AG04450 (cell line): Measurements from ENCODE around the gene DPH5. TPM values are rescaled to one million over a fixed set of nuclear protein-coding genes. Genes with fewer than 3 reads are reported as not detected.

ENCODE experiments used
- CTCF ChIA-PET: fragments of 300-600, 350-600 bp; formaldehyde crosslinking; extraction: SDS; loops from one replicate; lab custom pipeline; 2022; ENCODE audit warnings: antibody characterized with exemption, inconsistent platforms; lab: Charles Lee
- POLR2A ChIA-PET: fragments of 350-600 bp; formaldehyde crosslinking; extraction: SDS; loops from one replicate; lab custom pipeline; 2021; ENCODE audit warnings: antibody characterized with exemption, inconsistent platforms; lab: Yijun Ruan, JAX
- DNase-seq: peaks from one replicate; pipeline ENCODE4 v3.0.0-alpha.2; 2011; ENCODE audit warnings: low read depth, low spot score
- H3K27ac ChIP-seq: one replicate; pipeline ENCODE4 v1.5.1; 2012; ENCODE audit warnings: low read depth, low read length, control low read depth
- H3K27me3 ChIP-seq: one replicate; pipeline ENCODE4 v1.6.0; 2012; ENCODE audit warnings: low read length; ENCODE audit not compliant: control insufficient read depth, insufficient read depth
- H3K4me3 ChIP-seq: 2 replicates; pipeline ENCODE4 v1.5.1; 2011; ENCODE audit warnings: mild to moderate bottlenecking, low read depth, low read length, control low read depth
- H3K9me3 ChIP-seq: 2 replicates; pipeline ENCODE4 v1.5.1; 2012; ENCODE audit warnings: low read length; ENCODE audit not compliant: control insufficient read depth, insufficient read depth
- CTCF ChIP-seq: IDR thresholded peaks from 2 replicates; pipeline ENCODE4 v1.5.1; 2011; ENCODE audit warnings: low read depth, low read length, control low read depth, inconsistent platforms
- polyA plus RNA-seq: library from polyadenylated mRNA; depleted of rRNA; stranded (reverse); fragments of >200 nt; gene quantifications from 2 replicates; pipeline ENCODE4 v1.2.3, GENCODE V29; 2011

The DPH5 gene
- polyA plus RNA-seq, 1 experiment: 87.4 TPM

DNA sequence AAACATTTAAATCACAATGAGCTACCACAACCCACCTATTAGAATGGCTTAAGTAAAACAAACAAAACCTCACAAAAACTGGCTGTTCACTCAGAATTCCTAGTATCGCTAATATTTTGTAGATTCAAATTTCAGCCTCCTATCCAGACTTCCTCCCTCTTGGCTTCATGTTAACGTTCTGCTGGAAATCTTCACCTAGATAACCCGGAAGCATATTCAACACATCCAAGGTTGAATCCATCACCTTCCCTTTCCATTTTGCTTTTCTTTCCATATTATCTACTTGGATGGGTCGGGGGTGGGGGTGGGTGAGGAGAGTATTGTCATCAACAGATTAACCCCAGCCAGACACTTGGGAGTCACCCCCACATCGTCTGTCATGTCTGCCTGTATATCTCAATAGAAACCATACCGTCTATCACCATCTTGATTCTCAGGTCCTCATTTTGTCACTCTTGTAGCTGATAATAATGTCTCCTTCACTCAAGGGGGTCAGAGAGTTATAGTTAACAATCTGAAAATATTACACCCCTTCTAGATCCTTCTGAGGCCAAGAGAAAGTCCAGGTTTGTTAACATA lies 1.7 kb upstream of the DPH5 start:
- no peak for DNase-seq
- CTCF ChIA-PET: interaction anchor here (1.3 kb wide), 1 partner anchor 211 kb away, joined by 5 read pairs; no protein-coding TSS in a partner anchor

DNA sequence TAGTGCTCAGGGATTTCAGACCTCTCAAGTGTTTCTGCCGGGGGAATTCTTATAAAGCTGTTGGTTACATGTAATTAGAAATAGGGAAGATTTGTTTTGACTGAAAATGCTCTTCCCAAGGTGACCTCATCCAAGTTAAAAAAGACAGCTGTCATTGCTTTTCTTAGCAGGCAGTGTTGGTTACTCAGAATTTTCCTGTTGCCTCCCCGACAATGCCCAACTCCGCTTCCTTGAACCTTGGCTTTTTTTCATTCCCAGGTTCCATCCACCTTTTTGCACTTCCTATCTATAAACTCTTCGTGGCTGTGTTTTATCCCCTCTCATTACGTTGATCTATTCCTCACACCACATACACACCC lies 825 bp upstream of the DPH5 start:
- ChIA-PET CTCF (no interaction called here), POLR2A (interaction anchor here (0.6 to 1.4 kb wide), 3 partner anchors 210 to 262 kb away, joined by 3 to 6 read pairs (median 3); no protein-coding TSS in a partner anchor)
- Histone ChIP-seq H3K27me3 (no peaks in the 10 kb centered on the region), H3K27ac (peak overlapping the region; percentile 89), H3K9me3 (no peaks in the 10 kb centered on the region), H3K4me3 (peak overlapping the region; percentile 82)
- TF ChIP-seq CTCF: no peak
- DNase-seq: no peak

More for the DNA sequence above, 1.7 kb upstream of the DPH5 start:
- no peak overlapping the region for H3K4me3 ChIP-seq
- H3K27ac ChIP-seq: no peak overlapping the region
- H3K27me3 ChIP-seq: no peaks in the 10 kb centered on the region
- no peak for TF ChIP-seq CTCF
- POLR2A ChIA-PET: no interaction called here
- no peaks in the 10 kb centered on the region for H3K9me3 ChIP-seq

DNA sequence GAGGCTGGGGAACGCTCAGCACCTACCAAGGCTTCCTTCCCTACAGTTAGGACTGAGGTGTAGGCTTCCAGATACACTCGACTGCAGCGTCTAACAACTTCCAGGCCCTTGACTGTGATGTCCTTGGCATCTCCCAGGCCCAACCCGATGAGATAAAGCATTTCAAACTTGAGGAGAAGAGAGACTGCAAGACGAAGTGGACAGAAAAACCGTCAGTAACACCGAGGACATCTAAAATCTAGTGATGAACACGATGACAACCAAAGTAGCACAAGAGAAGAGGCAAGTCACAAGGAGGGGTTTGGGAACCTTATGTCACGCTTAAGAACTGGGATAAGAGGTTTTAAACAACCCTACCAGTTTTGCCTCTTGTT lies 314 bp downstream of the DPH5 start:
- Histone ChIP-seq H3K27ac (peak overlapping the region; percentile 89), H3K4me3 (peak overlapping the region; percentile 82), H3K27me3 (no peaks in the 10 kb centered on the region), H3K9me3 (no peaks in the 10 kb centered on the region)
- ChIA-PET CTCF (interaction anchor here (0.7 to 2.6 kb wide), 3 partner anchors 211 to 263 kb away, joined by 3 to 11 read pairs (median 7); no protein-coding TSS in a partner anchor), POLR2A (interaction anchor here (0.8 to 1.4 kb wide), 2 partner anchors 37 to 211 kb away, joined by 3 to 6 read pairs; no protein-coding TSS in a partner anchor)
- TF ChIP-seq CTCF: no peak
- DNase-seq: no peak

GRCh38 chr1:101022294-101022693 lies 3.3 kb downstream of the DPH5 start:
- CTCF ChIA-PET: interaction anchor here (1.2 to 1.8 kb wide), 2 partner anchors 216 to 266 kb away, joined by 5 read pairs; no protein-coding TSS in a partner anchor
- POLR2A ChIA-PET: interaction anchor here (0.6 kb wide), 1 partner anchor 57 kb away, joined by 7 read pairs; no protein-coding TSS in a partner anchor
- no peaks in the 10 kb centered on the region for H3K9me3 ChIP-seq
- peak; percentile 46 for DNase-seq
- no peak for TF ChIP-seq CTCF
- H3K27me3 ChIP-seq: no peaks in the 10 kb centered on the region
- H3K27ac ChIP-seq: no peak overlapping the region
- no peak overlapping the region for H3K4me3 ChIP-seq

DNA sequence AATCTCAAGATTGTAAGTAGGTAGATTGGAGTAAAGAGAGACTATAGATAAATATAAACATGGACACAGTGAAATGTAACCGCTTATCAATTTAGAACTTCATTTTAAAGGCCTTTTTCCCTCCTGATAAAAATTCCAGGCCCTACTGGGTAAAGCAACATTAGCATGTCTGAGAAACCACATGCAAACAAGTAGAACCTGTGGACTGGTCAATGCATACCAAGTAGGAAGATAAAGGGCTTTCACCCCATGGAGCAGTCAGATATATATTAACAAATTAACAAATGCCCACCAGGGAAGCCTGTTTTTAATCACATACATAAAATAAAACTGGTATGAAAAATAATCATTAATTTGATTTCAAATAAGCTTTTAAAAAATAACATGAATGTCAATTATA lies 8.1 kb downstream of the DPH5 start:
- Histone ChIP-seq H3K27ac (no peak overlapping the region), H3K9me3 (no peaks in the 10 kb centered on the region), H3K4me3 (no peak overlapping the region), H3K27me3 (no peaks in the 10 kb centered on the region)
- ChIA-PET POLR2A (no interaction called here), CTCF (interaction anchor here (1.0 kb wide), 1 partner anchor 271 kb away, joined by 3 read pairs; no protein-coding TSS in a partner anchor)
- no peak for DNase-seq
- TF ChIP-seq CTCF: no peak
